Cardiac muscle cell (in vitro differentiated cells and primary cell): ENCODE data around the gene GOLGA6L22. TPM values are rescaled to one million over a fixed set of nuclear protein-coding genes. Genes with fewer than 3 reads are reported as not detected.
"Not testable (repeated sequence)": the region's sequence is repeated elsewhere in the genome, so short reads cannot be mapped to it uniquely, and the experiment has no call there.

ENCODE experiments used
- DNase-seq, 2 donors: peaks; one replicate each; pipeline versions ENCODE4 v3.0.0 to v3.0.0-alpha.2; 2010 to 2017; ENCODE audit warnings: low read depth in 1 of 2, low spot score in 1 of 2
- H3K27ac ChIP-seq: fragments of 200-600 bp; sonication (generic); 2 replicates; pipeline ENCODE4 v1.5.1; 2016
- H3K27me3 ChIP-seq: fragments of 200-600 bp; sonication (generic); 2 replicates; pipeline ENCODE4 v1.6.0; 2016; ENCODE audit warnings: control low read depth
- H3K36me3 ChIP-seq: fragments of 200-600 bp; sonication (generic); 2 replicates; pipeline ENCODE4 v1.5.1; 2016; ENCODE audit warnings: control low read depth
- H3K4me1 ChIP-seq: fragments of 200-600 bp; sonication (generic); 2 replicates; pipeline ENCODE4 v1.8.1; 2017; ENCODE audit warnings: low read depth, mild to moderate bottlenecking, mixed run types
- H3K4me3 ChIP-seq: fragments of 200-600 bp; sonication (generic); 2 replicates; pipeline ENCODE4 v1.5.1; 2016; ENCODE audit warnings: mild to moderate bottlenecking
- H3K9me3 ChIP-seq: fragments of 200-600 bp; sonication (generic); 2 replicates; pipeline ENCODE4 v1.5.1; 2017; ENCODE audit warnings: low read depth, mild to moderate bottlenecking, control low read depth
- polyA plus RNA-seq: library from polyadenylated mRNA; unstranded; fragments of >200 nt; fragmentation: Nextera tagmentation; extraction: Ambion mirVana; gene quantifications from 2 replicates; pipeline ENCODE4 v1.2.1, GENCODE V29; 2016
- total RNA-seq: library from RNA; depleted of rRNA; stranded (reverse); fragments of >200 nt; gene quantifications from 2 replicates; pipeline ENCODE4 v1.2.3, GENCODE V29; 2016

Gene GOLGA6L22, protein sequence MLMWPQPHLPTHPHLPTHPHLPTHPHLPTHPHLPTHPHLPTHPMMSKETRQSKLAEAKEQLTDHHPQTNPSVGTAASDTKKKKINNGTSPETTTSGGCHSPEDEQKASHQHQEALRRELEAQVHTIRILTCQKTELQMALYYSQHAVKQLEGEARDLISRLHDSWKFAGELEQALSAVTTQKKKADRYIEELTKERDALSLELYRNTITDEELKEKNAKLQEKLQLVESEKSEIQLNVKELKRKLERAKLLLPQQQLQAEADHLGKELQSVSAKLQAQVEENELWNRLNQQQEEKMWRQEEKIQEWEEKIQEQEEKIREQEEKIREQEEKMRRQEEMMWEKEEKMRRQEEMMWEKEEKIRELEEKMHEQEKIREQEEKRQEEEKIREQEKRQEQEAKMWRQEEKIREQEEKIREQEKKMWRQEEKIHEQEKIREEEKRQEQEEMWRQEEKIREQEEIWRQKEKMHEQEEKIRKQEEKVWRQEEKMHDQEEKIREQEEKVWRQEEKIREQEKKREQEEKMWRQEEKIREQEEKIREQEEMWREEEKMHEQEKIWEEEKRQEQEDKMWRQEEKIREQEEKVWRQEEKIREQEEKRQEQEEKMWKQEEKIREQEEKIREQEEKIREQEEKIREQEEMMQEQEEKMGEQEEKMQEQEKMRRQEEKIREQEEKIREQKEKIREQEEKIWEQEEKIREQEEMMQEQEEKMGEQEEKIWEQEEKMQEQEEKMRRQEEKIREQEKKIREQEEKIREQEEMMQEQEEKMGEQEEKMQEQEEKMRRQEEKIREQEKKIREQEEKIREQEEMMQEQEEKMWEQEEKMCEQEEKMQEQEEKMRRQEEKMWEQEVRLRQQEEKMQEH
- total RNA-seq (not detected in 2 replicates), polyA plus RNA-seq (not detected in 2 replicates)

DNA sequence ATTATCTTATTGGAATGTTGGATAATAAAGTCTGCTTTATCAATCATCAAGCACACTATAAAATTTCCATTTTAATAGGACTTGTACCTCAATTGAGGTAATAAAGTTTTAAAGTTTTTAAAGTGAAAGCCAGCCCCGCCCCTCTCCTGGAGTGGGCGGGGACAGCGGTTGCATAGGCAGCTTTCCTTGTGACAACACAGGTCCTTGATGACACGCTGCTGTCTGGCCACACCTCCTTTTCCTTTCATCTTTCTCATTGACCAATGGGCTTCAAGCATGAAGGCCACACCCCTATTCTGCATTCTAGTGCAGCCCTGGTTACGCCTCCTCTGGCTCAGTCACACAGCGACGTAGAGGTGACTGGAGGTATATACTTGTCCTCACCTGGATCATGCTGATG, at the start of gene GOLGA6L22:
GOLGA6L22 (plus strand) TSS at position 301 of the 400 bp plus-strand sequence; CDS start at position 392, 91 bp downstream.
- H3K4me1 ChIP-seq, H3K27me3 ChIP-seq, H3K9me3 ChIP-seq, H3K27ac ChIP-seq, H3K36me3 ChIP-seq, H3K4me3 ChIP-seq, DNase-seq: not testable (repeated sequence)

DNA sequence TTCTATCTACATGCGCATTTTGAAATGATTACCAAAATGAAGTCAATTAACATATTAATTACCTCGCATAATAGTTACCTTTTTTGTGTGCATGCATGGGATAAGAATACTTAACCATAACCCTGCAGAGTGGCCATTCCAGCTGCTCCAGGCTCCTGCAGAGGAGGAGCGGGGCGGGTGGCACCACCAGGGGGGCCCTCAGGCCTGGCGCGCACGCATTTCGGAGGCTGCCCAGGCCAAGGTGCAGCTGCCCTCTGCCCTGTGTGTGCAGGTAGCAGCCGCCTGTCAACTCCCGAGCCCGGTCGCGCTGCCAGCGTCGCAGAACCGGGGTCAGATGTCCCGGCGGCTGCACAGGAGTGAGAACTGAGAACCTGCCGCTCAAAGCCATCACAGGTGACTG, 41.4 kb upstream of the GOLGA6L22 start:
- not testable (repeated sequence) for H3K4me3 ChIP-seq, H3K9me3 ChIP-seq, H3K36me3 ChIP-seq, H3K4me1 ChIP-seq, H3K27me3 ChIP-seq, H3K27ac ChIP-seq, DNase-seq

DNA sequence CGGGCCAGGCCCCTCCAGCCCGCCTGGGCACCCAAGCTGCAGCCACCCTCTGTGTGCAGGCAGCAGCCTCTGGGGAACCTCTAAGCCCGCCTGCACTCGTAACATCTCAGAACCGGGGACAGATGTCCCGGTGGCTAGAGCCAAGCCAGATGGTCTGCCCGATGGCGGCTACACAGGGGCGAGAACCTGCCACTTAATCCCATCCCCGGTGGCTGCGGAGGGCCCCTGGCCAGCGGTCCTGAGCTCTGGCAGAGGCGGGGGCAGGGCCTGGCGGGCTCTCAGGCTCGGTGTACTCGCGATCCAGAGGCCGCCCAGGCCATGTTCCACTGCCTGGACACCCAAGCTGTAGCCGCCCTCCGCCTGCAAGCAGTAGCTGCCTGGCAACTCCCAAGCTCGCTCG, 40.9 kb upstream of the GOLGA6L22 start:
- H3K36me3 ChIP-seq, H3K4me1 ChIP-seq, DNase-seq, H3K27ac ChIP-seq, H3K4me3 ChIP-seq, H3K27me3 ChIP-seq, H3K9me3 ChIP-seq: not testable (repeated sequence)

DNA sequence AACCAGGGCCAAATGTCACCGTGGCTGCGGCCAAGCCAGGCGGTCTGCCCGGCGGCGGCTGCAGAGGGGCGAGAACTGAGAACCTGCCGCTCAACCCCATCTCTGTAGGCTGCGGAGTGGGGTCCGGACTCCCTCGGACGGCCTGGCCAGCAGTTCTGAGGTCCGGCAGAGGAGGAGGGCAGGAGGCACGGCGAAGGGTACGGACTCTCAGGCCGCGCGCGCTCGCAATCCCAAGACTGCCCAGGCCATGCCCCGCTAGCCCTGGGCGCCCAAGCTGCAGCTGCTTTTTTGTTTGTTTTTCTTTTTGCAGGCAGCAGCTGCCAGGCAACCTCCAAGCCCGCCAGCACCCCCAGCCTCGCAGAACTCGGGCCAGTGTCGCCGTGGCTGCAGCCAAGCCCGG, 40.5 kb upstream of the GOLGA6L22 start:
- H3K27me3 ChIP-seq, H3K36me3 ChIP-seq, DNase-seq: not testable (repeated sequence)

DNA sequence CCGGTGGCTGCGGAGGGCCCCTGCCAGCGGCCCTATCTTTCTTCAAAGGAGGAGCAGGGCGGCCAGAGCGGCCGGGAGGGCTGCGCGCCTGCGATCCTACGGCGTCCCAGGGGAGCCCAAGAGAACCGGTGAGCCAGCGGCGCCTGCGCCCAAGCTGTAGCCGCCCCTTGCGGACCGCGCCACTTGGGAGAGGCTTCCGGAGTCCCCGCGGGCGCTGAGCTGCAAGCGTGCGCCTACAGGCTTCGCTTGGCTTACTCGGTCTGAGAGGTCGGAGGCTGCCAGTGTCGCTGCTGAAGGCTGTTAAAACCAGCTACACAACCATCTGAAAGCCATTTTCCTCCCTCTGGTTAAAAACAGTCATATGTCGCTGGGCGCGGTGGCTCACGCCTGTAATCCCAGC, 40.0 kb upstream of the GOLGA6L22 start:
- DNase-seq, H3K4me3 ChIP-seq, H3K27ac ChIP-seq: not testable (repeated sequence)

More for the DNA sequence above, 40.5 kb upstream of the GOLGA6L22 start:
- H3K9me3 ChIP-seq, H3K27ac ChIP-seq, H3K4me1 ChIP-seq, H3K4me3 ChIP-seq: not testable (repeated sequence)

DNA sequence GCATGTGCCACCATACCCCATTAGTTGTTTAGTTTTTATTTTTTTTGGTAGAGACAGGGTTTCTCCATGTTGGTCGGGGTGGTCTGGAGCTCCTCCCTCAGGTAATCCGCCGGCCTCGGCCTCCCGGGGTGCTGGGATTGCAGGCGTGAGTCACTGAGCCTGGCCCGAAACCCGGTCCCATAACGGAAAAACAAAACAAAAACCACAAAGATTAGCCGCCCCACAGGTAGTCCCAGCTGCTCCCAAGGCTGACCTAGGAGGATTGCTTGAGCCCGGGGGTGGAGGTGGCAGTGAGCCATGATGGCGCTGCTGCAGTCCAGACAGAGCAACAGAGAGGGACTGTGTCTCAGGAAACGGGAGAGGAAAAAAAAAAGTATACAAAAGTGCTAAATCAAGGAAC, 38.4 kb upstream of the GOLGA6L22 start:
- H3K27ac ChIP-seq, H3K27me3 ChIP-seq, DNase-seq, H3K4me1 ChIP-seq, H3K9me3 ChIP-seq, H3K4me3 ChIP-seq, H3K36me3 ChIP-seq: not testable (repeated sequence)

More for the DNA sequence above, 40.0 kb upstream of the GOLGA6L22 start:
- not testable (repeated sequence) for H3K36me3 ChIP-seq, H3K9me3 ChIP-seq, H3K4me1 ChIP-seq, H3K27me3 ChIP-seq

DNA sequence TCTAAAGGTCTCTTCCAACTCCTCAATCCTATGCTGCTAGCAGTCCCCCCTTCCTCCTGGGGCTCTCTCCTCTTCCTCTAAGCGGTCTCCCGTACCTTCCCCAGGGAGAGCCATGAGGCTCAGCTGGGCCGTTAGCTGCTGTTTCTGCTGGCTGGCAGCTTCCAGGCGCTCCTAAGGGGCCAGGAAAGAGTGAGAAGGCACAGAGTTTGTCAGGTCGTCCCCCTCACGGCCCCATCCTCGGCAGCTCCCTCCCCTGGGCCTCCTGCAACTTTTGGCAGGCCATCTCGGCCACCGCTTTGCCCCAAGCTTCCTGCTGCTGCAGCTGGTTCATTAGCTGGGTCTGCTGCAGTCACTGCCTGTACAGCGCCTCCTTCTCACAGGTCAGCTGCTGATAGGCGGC, 29.3 kb upstream of the GOLGA6L22 start:
- not testable (repeated sequence) for H3K4me1 ChIP-seq, H3K36me3 ChIP-seq, H3K9me3 ChIP-seq, H3K27me3 ChIP-seq, DNase-seq, H3K27ac ChIP-seq, H3K4me3 ChIP-seq

DNA sequence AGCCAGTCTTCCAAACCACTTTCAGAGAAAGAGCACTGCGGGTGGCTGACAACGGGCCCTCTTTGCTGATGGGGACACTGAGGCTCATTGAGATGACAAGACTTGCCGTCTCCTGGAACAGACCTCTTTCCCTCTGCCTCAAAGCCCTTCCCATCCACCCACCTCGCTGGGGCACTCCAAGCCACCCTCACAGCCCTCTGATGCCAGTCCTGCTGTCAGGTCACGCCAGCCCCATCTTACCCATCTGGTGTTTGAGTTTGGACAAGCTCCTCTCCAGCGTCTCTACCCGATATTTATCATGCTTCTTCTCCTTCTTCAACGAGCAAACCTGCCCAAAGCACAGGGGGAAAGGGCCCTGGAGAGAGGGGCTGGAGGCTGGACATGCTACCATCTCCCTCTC, 27.0 kb upstream of the GOLGA6L22 start:
- H3K4me3 ChIP-seq, DNase-seq, H3K9me3 ChIP-seq, H3K27ac ChIP-seq, H3K27me3 ChIP-seq, H3K36me3 ChIP-seq, H3K4me1 ChIP-seq: not testable (repeated sequence)

DNA sequence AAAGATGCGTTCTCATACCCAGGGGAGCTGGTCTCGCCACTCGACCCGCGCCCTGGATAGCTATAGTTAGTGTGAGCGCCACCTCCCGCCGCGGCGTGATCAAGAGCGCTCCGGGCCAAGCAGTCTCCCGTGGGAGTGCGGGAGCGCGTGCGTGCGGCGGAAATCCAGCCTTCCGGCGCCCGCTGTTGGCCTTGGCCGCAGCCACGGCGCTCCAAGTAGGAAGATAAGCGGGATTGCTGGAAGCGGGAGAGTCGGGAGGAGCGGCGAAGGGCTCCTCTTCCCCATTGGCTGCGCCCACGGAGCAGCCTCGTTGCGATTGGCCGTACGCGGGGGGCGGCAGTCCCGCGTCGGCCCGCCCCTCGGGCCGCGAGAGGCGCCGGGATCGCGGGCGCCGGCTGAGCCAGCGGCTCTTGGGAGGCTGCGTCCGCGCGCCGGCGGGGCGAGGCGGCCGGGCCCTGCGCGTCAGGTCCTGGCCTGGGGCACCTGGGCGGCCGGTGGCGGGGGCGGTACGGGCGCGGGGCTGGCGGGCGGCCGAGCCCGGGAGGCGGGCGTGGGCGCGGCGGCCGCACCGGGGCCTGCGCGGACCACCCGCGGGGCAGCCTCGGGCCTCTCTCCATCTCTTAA, 35.9 kb downstream of the GOLGA6L22 start:
- not testable (repeated sequence) for H3K9me3 ChIP-seq, H3K4me1 ChIP-seq, H3K4me3 ChIP-seq, H3K27ac ChIP-seq, H3K36me3 ChIP-seq, H3K27me3 ChIP-seq
- peak; percentile 65 to 74 for DNase-seq

DNA sequence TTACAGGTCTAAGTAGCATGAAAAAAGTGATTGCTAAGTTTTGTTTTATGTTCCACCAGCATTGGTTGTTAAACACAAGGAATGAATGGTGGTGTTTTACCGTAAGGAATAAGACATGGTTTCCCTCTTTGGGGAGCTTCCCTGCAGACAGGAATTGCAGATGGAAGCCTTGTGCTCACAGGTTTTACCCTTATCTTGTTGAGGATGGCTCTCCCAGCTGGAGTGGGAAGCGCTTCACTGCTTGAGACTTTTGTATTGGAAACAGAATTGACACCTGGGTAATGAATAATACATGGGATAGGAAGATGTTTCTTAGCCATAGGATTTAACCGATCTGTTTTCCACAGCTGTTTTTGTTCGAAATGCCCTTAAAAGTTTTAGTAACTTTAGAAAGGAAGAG, 38.5 kb downstream of the GOLGA6L22 start:
- DNase-seq, H3K4me3 ChIP-seq, H3K27me3 ChIP-seq, H3K27ac ChIP-seq, H3K36me3 ChIP-seq, H3K4me1 ChIP-seq, H3K9me3 ChIP-seq: not testable (repeated sequence)

DNA sequence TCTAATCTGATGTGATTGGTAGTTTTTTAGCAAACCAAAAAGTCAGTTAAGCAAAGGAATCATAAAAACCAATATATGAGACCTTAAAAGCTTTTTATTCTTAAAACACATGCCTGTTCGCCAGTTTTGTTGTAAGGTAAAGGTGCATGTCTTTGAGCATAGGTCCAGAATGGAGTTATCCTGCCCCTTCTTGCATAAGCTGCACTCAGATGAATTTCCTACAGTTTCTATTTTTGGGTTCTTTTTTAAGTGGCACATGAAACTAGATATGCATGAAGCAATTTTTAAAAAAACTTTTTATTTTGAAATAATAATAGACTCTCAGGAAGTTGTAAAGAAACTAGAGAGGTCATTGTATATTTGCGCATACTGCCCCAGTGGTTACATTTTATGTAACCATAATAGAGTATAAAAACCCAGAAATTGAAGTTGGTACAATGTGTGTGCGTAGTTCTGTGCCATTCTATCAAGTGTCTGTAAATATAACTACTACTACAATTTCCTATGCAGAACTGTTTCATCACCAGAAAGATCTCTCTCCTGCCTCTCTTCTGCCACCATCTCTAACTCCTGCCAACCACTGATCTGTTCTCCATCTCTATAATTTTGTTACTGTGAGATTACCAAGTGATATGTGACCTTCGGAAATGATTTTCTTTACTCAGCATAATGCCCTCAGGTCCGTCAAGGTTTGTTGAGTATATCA, 39.7 kb downstream of the GOLGA6L22 start:
- H3K27ac ChIP-seq, H3K36me3 ChIP-seq, H3K9me3 ChIP-seq, H3K4me3 ChIP-seq, H3K4me1 ChIP-seq, H3K27me3 ChIP-seq, DNase-seq: not testable (repeated sequence)

DNA sequence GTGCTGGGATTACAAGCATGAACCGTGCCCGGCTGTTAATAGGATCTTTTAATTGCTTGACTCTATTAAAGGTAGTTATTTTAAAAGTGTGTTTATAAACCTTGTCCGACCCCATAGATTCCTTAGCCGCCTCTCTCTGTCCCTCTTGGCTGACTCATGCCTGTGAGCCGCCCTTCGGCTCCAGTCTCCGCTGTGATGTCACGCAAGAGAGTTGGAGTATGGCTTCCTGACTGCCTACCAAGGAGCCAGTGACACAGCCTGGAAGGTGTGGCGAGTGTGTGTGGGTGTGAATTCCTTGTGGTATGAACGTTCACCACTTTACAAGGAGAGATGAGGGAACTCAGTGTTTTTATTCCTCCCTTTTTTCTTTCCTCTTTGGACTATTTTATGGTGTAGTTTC, 43.6 kb downstream of the GOLGA6L22 start:
- not testable (repeated sequence) for DNase-seq

DNA sequence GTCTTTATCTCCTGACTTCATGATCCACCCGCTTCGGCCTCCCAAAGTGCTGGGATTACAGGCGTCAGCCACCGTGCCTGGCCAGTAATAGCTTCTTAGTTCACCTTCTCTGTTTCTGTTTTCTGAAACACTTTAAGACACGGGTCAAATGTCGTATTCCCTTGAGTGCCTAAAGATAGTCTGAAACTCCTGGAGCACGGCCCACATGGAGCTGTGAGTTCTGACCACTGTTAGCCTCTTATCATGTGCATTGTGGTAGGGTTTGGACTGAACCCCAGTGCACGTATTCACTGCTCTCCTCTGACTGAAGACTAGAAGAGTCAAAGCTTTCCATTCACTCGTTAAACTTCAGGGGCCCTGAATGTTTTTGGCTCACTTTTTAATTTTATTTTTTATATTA, 48.3 kb downstream of the GOLGA6L22 start:
- H3K36me3 ChIP-seq, H3K27me3 ChIP-seq, H3K4me1 ChIP-seq, H3K27ac ChIP-seq, H3K4me3 ChIP-seq, DNase-seq, H3K9me3 ChIP-seq: not testable (repeated sequence)

More for the DNA sequence above, 43.6 kb downstream of the GOLGA6L22 start:
- H3K36me3 ChIP-seq, H3K9me3 ChIP-seq, H3K4me1 ChIP-seq, H3K4me3 ChIP-seq, H3K27me3 ChIP-seq, H3K27ac ChIP-seq: not testable (repeated sequence)
